OCI-LY1 (cell line): ENCODE measurements around the gene USP48.

Experiments
- H2AFZ ChIP-seq: fragments of 200-600 bp; sonication (generic), shearing (Covaris generic); 2 replicates; pipeline ENCODE4 v1.6.0; 2014; ENCODE audit warnings: antibody characterized with exemption, mild to moderate bottlenecking, low read length
- H3F3A ChIP-seq: fragments of 200-600 bp; sonication (generic), shearing (Covaris generic); 2 replicates; pipeline ENCODE4 v1.6.0; 2014; ENCODE audit warnings: mild to moderate bottlenecking, antibody characterized with exemption, low read length, moderate library complexity; ENCODE audit not compliant: insufficient read depth
- H3K27ac ChIP-seq: fragments of 200-600 bp; sonication (generic); 2 replicates; pipeline ENCODE4 v1.5.1; 2014; ENCODE audit warnings: low read length, mixed run types, mild to moderate bottlenecking, low read depth; ENCODE audit not compliant: poor library complexity, severe bottlenecking
- H3K27me3 ChIP-seq: fragments of 200-600 bp; sonication (generic); 2 replicates; pipeline ENCODE4 v1.6.0; 2014; ENCODE audit warnings: antibody characterized with exemption, mild to moderate bottlenecking, low read length, moderate library complexity; ENCODE audit not compliant: insufficient read depth
- H3K36me3 ChIP-seq: fragments of 200-600 bp; sonication (generic); 2 replicates; pipeline ENCODE4 v1.6.1; 2014; ENCODE audit warnings: mild to moderate bottlenecking, antibody characterized with exemption, low read length, moderate library complexity, mixed read lengths; ENCODE audit not compliant: insufficient read depth
- H3K4me1 ChIP-seq: fragments of 200-600 bp; sonication (generic); 2 replicates; pipeline ENCODE4 v1.5.1; 2014; ENCODE audit warnings: mild to moderate bottlenecking, low read length, moderate library complexity; ENCODE audit not compliant: insufficient read depth, severe bottlenecking
- H3K4me2 ChIP-seq: fragments of 200-600 bp; sonication (generic), shearing (Covaris generic); 2 replicates; pipeline ENCODE4 v1.6.1; 2014; ENCODE audit warnings: low read length
- H3K4me3 ChIP-seq: fragments of 200-600 bp; sonication (generic); 2 replicates; pipeline ENCODE4 v1.5.1; 2014; ENCODE audit warnings: low read length, low read depth, mild to moderate bottlenecking, mixed read lengths; ENCODE audit not compliant: poor library complexity, severe bottlenecking
- H3K79me2 ChIP-seq: fragments of 200-600 bp; shearing (Covaris generic); 2 replicates; pipeline ENCODE4 v1.6.1; 2016; ENCODE audit warnings: mixed run types, low read length, mixed read lengths; ENCODE audit not compliant: insufficient read depth
- H3K9ac ChIP-seq: fragments of 200-600 bp; sonication (generic), shearing (Covaris generic); 2 replicates; pipeline ENCODE4 v1.6.1; 2014; ENCODE audit warnings: mild to moderate bottlenecking, low read length, mixed read lengths
- H3K9me2 ChIP-seq: fragments of 200-600 bp; sonication (generic), shearing (Covaris generic); 2 replicates; pipeline ENCODE4 v1.6.1; 2014; ENCODE audit warnings: low read depth, mild to moderate bottlenecking, low read length, mixed read lengths
- H3K9me3 ChIP-seq: fragments of 200-600 bp; shearing (Covaris generic); 2 replicates; pipeline ENCODE4 v1.6.1; 2014; ENCODE audit warnings: low read length, mixed read lengths
- H4K20me1 ChIP-seq: fragments of 200-600 bp; sonication (generic), shearing (Covaris generic); 2 replicates; pipeline ENCODE4 v1.6.0; 2016; ENCODE audit warnings: mild to moderate bottlenecking, low read length; ENCODE audit not compliant: insufficient read depth
- EZH2 ChIP-seq: fragments of 200-600 bp; sonication (generic), shearing (Covaris generic); IDR thresholded peaks from 2 replicates; pipeline ENCODE4 v1.8.0; 2017; ENCODE audit warnings: borderline replicate concordance, mixed run types, mild to moderate bottlenecking, antibody characterized with exemption, low read length, moderate library complexity, mixed read lengths
- TF ChIP-seq, protein P1 (sequence below): fragments of 200-600 bp; sonication (generic), shearing (Covaris generic); IDR thresholded peaks from 2 replicates; pipeline ENCODE4 v1.5.1; 2017; ENCODE audit warnings: mild to moderate bottlenecking, antibody characterized with exemption, low read length, moderate library complexity, mixed read lengths

Gene USP48

DNA sequence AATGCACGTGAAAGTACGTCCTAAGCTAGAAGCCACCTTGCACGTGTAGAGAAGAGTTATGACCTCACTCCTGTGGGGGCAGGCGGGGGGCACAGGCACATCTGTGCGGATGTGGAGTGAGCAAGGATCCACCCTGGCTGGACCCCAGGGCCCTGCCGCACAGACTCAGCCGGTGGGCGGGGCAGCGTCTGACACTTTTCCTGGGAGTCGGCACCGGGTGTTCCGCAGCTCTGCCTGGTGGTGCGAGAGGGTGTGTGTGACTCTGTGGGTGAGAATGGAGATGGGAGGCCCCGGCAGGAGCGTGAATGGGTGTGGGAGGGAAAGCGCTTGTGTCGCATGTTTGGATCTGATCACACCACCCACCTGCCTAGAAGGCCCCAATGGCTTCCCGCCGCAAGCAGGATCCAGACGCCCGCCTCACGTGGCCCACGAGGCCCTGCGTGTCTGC, 143.3 kb downstream of the USP48 start:
- H3K9me3 ChIP-seq: no peaks in the 10 kb centered on the region
- H3K4me3 ChIP-seq: no peak overlapping the region
- no peak for TF ChIP-seq EZH2
- TF ChIP-seq, protein P1, sequence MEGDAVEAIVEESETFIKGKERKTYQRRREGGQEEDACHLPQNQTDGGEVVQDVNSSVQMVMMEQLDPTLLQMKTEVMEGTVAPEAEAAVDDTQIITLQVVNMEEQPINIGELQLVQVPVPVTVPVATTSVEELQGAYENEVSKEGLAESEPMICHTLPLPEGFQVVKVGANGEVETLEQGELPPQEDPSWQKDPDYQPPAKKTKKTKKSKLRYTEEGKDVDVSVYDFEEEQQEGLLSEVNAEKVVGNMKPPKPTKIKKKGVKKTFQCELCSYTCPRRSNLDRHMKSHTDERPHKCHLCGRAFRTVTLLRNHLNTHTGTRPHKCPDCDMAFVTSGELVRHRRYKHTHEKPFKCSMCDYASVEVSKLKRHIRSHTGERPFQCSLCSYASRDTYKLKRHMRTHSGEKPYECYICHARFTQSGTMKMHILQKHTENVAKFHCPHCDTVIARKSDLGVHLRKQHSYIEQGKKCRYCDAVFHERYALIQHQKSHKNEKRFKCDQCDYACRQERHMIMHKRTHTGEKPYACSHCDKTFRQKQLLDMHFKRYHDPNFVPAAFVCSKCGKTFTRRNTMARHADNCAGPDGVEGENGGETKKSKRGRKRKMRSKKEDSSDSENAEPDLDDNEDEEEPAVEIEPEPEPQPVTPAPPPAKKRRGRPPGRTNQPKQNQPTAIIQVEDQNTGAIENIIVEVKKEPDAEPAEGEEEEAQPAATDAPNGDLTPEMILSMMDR: no peak
- no peak overlapping the region for H3K4me2 ChIP-seq
- H3K9ac ChIP-seq: no peak overlapping the region
- no peaks in the 10 kb centered on the region for H3K4me1 ChIP-seq
- no peaks in the 10 kb centered on the region for H3K79me2 ChIP-seq
- no peak overlapping the region for H3K27ac ChIP-seq
- no peaks in the 10 kb centered on the region for H3K9me2 ChIP-seq
- H2AFZ ChIP-seq: no peak overlapping the region
- no peaks in the 10 kb centered on the region for H4K20me1 ChIP-seq
- peaks cover 4% of the 10 kb centered on the region; the same call in 1 of the 2 replicates for H3K27me3 ChIP-seq
- H3F3A ChIP-seq: no peaks in the 10 kb centered on the region
- no peaks in the 10 kb centered on the region for H3K36me3 ChIP-seq

DNA sequence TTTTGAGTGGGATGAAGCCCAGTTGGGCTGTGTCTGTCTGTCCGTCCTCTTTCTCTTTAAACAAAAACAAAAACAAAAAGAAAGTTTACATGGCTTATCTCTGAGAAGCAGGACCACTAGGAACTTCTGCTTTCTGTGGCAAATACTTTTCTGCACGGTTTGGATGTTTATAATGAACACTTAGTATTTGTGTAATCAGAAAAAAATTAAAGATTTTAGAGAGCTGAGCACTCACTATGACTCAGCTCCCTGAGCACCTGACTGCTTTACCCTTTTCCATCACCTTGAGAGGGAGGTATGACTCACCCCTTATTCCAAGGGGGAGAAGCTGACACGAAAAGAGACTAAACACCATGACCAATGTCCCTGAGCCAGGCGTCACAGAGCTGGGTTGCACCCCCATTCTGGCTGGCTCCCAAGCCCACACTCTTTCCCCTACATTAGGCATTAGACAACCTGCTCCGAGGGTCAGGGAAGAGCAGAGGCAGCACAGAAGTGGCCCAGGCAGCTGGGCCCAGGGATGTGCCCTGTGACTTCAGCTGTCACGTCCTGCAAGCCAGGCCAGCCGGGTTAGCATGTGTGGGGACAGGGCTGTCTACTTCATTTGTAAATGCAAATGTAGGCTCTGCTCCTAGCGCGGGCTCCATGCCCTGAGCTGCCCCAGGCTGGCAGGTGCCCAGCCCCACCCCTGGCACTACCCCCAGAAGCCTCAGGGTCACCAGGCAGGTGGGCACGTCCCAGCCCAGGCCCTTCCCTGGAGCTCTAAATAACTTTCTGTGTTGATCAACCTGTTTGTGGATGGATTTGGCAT, 144.2 kb downstream of the USP48 start:
- H3K9me3 ChIP-seq: no peaks in the 10 kb centered on the region
- no peaks in the 10 kb centered on the region for H4K20me1 ChIP-seq
- no peaks in the 10 kb centered on the region for H3F3A ChIP-seq
- no peak overlapping the region for H3K27ac ChIP-seq
- H3K27me3 ChIP-seq: peaks cover 11% of the 10 kb centered on the region; the same call in 1 of the 2 replicates
- H3K4me3 ChIP-seq: no peak overlapping the region
- TF ChIP-seq, protein P1: no peak
- no peak for TF ChIP-seq EZH2
- H3K4me1 ChIP-seq: no peaks in the 10 kb centered on the region
- H3K9me2 ChIP-seq: no peaks in the 10 kb centered on the region
- no peak overlapping the region for H3K9ac ChIP-seq
- no peaks in the 10 kb centered on the region for H3K36me3 ChIP-seq
- no peak overlapping the region for H2AFZ ChIP-seq
- no peak overlapping the region for H3K4me2 ChIP-seq
- no peaks in the 10 kb centered on the region for H3K79me2 ChIP-seq

DNA sequence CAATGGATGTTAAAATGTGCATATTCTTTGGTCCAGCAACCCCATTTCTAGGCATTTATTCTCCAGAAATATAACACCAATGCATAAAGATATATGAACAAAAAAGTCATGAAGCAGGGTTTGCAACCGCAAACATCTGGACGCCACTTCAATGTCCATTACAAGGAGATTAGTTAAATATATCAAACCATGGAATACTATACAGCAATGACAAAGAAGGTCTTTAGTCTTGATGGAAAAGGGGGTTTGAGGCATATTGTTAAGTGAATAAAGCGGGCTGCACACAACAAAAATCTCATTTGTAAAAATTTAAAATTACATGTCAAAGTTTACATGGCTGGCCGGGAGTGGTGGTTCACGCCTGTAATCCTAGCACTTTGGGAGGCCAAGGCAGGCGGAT, 145.4 kb downstream of the USP48 start:
- Histone ChIP-seq H4K20me1 (no peaks in the 10 kb centered on the region), H3K4me2 (no peak overlapping the region), H3K9ac (no peak overlapping the region), H3K4me1 (no peaks in the 10 kb centered on the region), H3K9me2 (no peaks in the 10 kb centered on the region), H3K4me3 (no peak overlapping the region), H3F3A (no peaks in the 10 kb centered on the region), H3K9me3 (no peaks in the 10 kb centered on the region), H3K27me3 (peaks cover 11% of the 10 kb centered on the region; the same call in 1 of the 2 replicates), H3K36me3 (no peaks in the 10 kb centered on the region), H2AFZ (no peak overlapping the region), H3K27ac (no peak overlapping the region), H3K79me2 (no peaks in the 10 kb centered on the region)
- TF ChIP-seq, protein P1: no peak
- no peak for TF ChIP-seq EZH2
